Uterus (tissue), 4 donors: Measurements from ENCODE around the gene SELL. TPM values are rescaled to one million over a fixed set of nuclear protein-coding genes. Genes with fewer than 3 reads are reported as not detected.
"Not testable (repeated sequence)": the region's sequence is repeated elsewhere in the genome, so short reads cannot be mapped to it uniquely, and the experiment has no call there.

ENCODE experiments used
- DNase-seq, 2 donors: peaks; one replicate each; pipeline ENCODE4 v3.0.0-alpha.2; 2019 to 2020
- H3K27ac ChIP-seq, 2 donors: fragments of 200-600 bp; sonication (generic); 1 replicate in 1 of 2; 2 replicates in 1 of 2; pipeline ENCODE4 v1.5.1; 2016 to 2018
- H3K27me3 ChIP-seq, 2 donors: fragments of 200-600 bp; sonication (generic); one replicate each; pipeline ENCODE4 v1.5.1; 2018 to 2019; ENCODE audit warnings: control low read depth in 1 of 2
- H3K36me3 ChIP-seq, 2 donors: fragments of 200-600 bp; sonication (generic); one replicate each; pipeline ENCODE4 v1.5.1; 2019; ENCODE audit warnings: control low read depth in 1 of 2
- H3K4me1 ChIP-seq, 2 donors: fragments of 200-600 bp; sonication (generic); one replicate each; pipeline ENCODE4 v1.5.1; 2018 to 2019; ENCODE audit warnings: control low read depth in 1 of 2
- H3K4me3 ChIP-seq, 2 donors: fragments of 200-600 bp; sonication (generic); 1 replicate in 1 of 2; 2 replicates in 1 of 2; pipeline ENCODE4 v1.5.1; 2018 to 2019; ENCODE audit warnings: mild to moderate bottlenecking in 1 of 2
- H3K9me3 ChIP-seq, 2 donors: fragments of 200-600 bp; sonication (generic); one replicate each; pipeline ENCODE4 v1.5.1; 2019; ENCODE audit warnings: control low read depth in 1 of 2
- CTCF ChIP-seq, 4 experiments: fragments of 200-600 bp in 2 of 4; fragments of 450-650 bp in 2 of 4; sonication (generic) in 2 of 4; IDR thresholded peaks; one replicate each; pipeline ENCODE4 v1.5.1; 2016 to 2019; ENCODE audit warnings: antibody characterized with exemption in 4 of 4, mild to moderate bottlenecking in 2 of 4, moderate library complexity in 1 of 4
- POLR2A ChIP-seq, 2 donors: fragments of 450-650 bp; IDR thresholded peaks; one replicate each; pipeline ENCODE4 v1.6.1; 2016; ENCODE audit warnings: antibody characterized with exemption in 2 of 2, mild to moderate bottlenecking in 1 of 2, moderate library complexity in 1 of 2
- intact Hi-C: fragments of 100-400 bp; cut with DNase I; formaldehyde crosslinking; loops from one replicate; pipeline ENCODE4 v1.15.1; 2023; ENCODE audit warnings: low total_unique reads
- total RNA-seq, 4 donors: library from RNA; depleted of rRNA in 3 of 4; stranded (reverse); fragments of >200 nt in 3 of 4; gene quantifications; one replicate each; pipeline versions ENCODE4 v1.1.0 to v1.2.4, GENCODE V29; 2014 to 2023
- donor health status: DM: yes; HTN: yes; CAD: no.

SELL gene
- total RNA-seq, 4 donors from 2014 or later: 0.29 to 2.6 (median 0.70) TPM; not detected in 1

DNA sequence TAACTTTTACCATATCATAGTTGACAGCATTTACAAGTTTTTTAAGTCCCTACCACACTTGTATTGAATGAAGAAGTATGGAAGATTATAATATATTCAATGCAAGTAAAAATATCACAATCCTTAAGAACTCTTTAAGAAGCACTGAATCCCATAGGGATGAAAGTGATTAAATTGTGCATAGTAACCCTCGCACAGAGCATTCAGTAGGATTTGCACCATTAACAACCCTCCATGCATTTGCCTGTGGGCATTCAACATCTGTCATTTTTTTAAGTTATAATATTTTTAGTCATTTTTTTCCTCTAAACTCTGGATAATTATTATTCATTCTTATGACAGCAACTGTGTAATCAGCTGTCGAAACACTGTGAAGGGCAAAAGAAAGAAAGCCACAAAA, 12.3 kb upstream of the SELL start:
- Histone ChIP-seq H3K27me3 (no peaks in the 10 kb centered on the region), H3K27ac (no peak overlapping the region), H3K9me3 (no peaks in the 10 kb centered on the region), H3K36me3 (no peaks in the 10 kb centered on the region), H3K4me3 (no peak overlapping the region), H3K4me1 (no peaks in the 10 kb centered on the region)
- intact Hi-C loops: no loop called here
- TF ChIP-seq CTCF (IDR thresholded peaks at IDR 0.05) (no peak), POLR2A (IDR thresholded peaks at IDR 0.05) (no peak)
- DNase-seq: no peak

DNA sequence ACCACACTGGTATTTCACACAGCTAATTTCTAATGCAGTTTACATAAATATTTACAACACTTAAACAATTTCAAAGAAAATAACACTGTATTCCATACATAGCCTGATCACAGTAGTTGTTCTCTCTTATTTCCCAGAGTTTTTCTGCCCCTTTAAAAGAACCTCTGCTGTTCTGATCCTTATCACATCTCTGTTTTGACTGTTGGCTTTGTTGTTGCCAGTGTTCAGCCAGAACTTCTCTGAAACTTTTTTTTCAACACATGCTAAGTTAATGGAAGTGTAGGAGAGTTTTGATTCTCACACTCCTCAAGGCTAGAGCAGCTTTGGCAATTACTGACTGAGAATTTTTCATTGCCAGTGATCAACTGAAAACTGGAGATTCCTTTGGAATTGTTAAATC, 11.4 kb upstream of the SELL start:
- Histone ChIP-seq H3K4me3 (no peak overlapping the region), H3K27ac (no peak overlapping the region), H3K9me3 (no peaks in the 10 kb centered on the region), H3K4me1 (no peaks in the 10 kb centered on the region), H3K27me3 (no peaks in the 10 kb centered on the region), H3K36me3 (no peaks in the 10 kb centered on the region)
- no peak for TF ChIP-seq POLR2A (IDR thresholded peaks at IDR 0.05)
- no peak for TF ChIP-seq CTCF (IDR thresholded peaks at IDR 0.05)
- intact Hi-C loops: no loop called here
- no peak for DNase-seq

- H3K9me3 ChIP-seq, H3K36me3 ChIP-seq, DNase-seq, H3K4me1 ChIP-seq, intact Hi-C loops, H3K27ac ChIP-seq, H3K27me3 ChIP-seq, H3K4me3 ChIP-seq: not testable (repeated sequence)
These were observed 3.7 kb upstream of the SELL start for GRCh38 chr1:169715100-169715499.

DNA sequence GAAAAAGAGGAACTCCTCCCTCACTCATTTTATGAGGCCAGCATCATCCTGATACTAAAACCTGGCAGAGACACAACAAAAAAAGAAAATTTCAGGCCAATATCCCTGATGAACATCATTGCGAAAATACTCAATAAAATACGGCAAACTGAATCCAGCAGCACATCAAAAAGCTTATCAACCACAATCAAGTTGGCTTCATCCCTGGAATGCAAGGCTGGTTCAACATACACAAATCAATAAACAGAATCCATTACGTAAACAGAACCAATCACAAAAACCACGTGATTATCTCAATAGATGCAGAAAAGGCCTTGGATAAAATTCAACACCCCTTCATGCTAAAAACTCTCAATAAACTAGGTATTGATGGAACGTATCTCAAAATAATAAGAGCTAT, 1.7 kb upstream of the SELL start:
- H3K4me3 ChIP-seq, intact Hi-C loops, H3K27me3 ChIP-seq, H3K4me1 ChIP-seq, DNase-seq, H3K36me3 ChIP-seq, H3K27ac ChIP-seq, H3K9me3 ChIP-seq: not testable (repeated sequence)

- Histone ChIP-seq H3K4me3 (no peak overlapping the region), H3K36me3 (no peaks in the 10 kb centered on the region), H3K27ac (no peak overlapping the region), H3K27me3 (no peaks in the 10 kb centered on the region), H3K4me1 (no peaks in the 10 kb centered on the region), H3K9me3 (no peaks in the 10 kb centered on the region)
- intact Hi-C loops: no loop called here
- no peak for DNase-seq
- no peak for TF ChIP-seq CTCF (IDR thresholded peaks at IDR 0.05)
These were observed 850 bp upstream of the SELL start for GRCh38 chr1:169712309-169712631.

- Histone ChIP-seq H3K36me3 (no peaks in the 10 kb centered on the region), H3K4me3 (no peak overlapping the region), H3K4me1 (no peaks in the 10 kb centered on the region), H3K9me3 (no peaks in the 10 kb centered on the region), H3K27me3 (no peaks in the 10 kb centered on the region), H3K27ac (no peak overlapping the region)
- intact Hi-C loops: no loop called here
- no peak for DNase-seq
- TF ChIP-seq POLR2A (IDR thresholded peaks at IDR 0.05): no peak
- no peak for TF ChIP-seq CTCF (IDR thresholded peaks at IDR 0.05)
These were observed 2.8 kb downstream of the SELL start for GRCh38 chr1:169708647-169709046.
